WTC11 (cell line): ENCODE data around the gene HK2. TPM values are rescaled to one million over a fixed set of nuclear protein-coding genes. Genes with fewer than 3 reads are reported as not detected.

Experiments used
- ATAC-seq: fragments of 200-7000 bp; cut with Tn5 transposase; 2 replicates; pipeline ENCODE4 v1.10.0; 2021; ENCODE audit warnings: mild to moderate bottlenecking, moderate library complexity
- CTCF ChIA-PET: fragments of 300-600 bp; sonication (Branson Sonifier 250); formaldehyde crosslinking; loops from one replicate; lab custom pipeline; 2021; ENCODE audit warnings: antibody characterized with exemption; lab: Charles Lee
- POLR2A ChIA-PET: fragments of 350-600 bp; sonication (Branson Sonifier 250); formaldehyde crosslinking; loops from one replicate; lab custom pipeline; 2021; ENCODE audit warnings: antibody characterized with exemption; lab: Charles Lee
- DNase-seq: peaks from one replicate; pipeline ENCODE4 v3.0.0; 2021; ENCODE audit warnings: low spot score
- H3K27ac Mint-ChIP-seq: 2 replicates; pipeline ENCODE4 v1.8.0; 2021; ENCODE audit warnings: mixed read lengths
- H3K27me3 Mint-ChIP-seq: 2 replicates; pipeline ENCODE4 v1.8.0; 2021; ENCODE audit warnings: low read depth, mild to moderate bottlenecking, moderate library complexity, mixed read lengths
- H3K36me3 Mint-ChIP-seq: 2 replicates; pipeline ENCODE4 v1.8.0; 2021; ENCODE audit warnings: mixed read lengths
- H3K4me1 Mint-ChIP-seq: 2 replicates; pipeline ENCODE4 v1.8.0; 2022; ENCODE audit warnings: mixed read lengths
- H3K4me3 Mint-ChIP-seq: 2 replicates; pipeline ENCODE4 v1.8.0; 2021; ENCODE audit warnings: mild to moderate bottlenecking, moderate library complexity, mixed read lengths
- H3K9me3 Mint-ChIP-seq: 2 replicates; pipeline ENCODE4 v1.8.0; 2021; ENCODE audit warnings: mixed read lengths
- CREM ChIP-seq: sonication (generic); formaldehyde crosslinking; IDR thresholded peaks from 2 replicates; pipeline ENCODE4 v1.8.1; 2022; ENCODE audit warnings: mild to moderate bottlenecking, missing genetic modification reagents, moderate library complexity
- E2F1 ChIP-seq: sonication (generic); formaldehyde crosslinking; IDR thresholded peaks from 2 replicates; pipeline ENCODE4 v1.8.0; 2022; ENCODE audit warnings: mild to moderate bottlenecking, missing genetic modification reagents
- EMX1 ChIP-seq: fragments of 250-450 bp; sonication (Bioruptor Pico); IDR thresholded peaks from 2 replicates; pipeline ENCODE4 v1.8.0; 2021; ENCODE audit warnings: mild to moderate bottlenecking
- FOXJ3 ChIP-seq: sonication (generic); formaldehyde crosslinking; IDR thresholded peaks from 2 replicates; pipeline ENCODE4 v1.9.0; 2021; ENCODE audit warnings: missing genetic modification reagents, mild to moderate bottlenecking, borderline replicate concordance
- FOXP1 ChIP-seq: sonication (generic); formaldehyde crosslinking; IDR thresholded peaks from 2 replicates; pipeline ENCODE4 v1.8.0; 2022; ENCODE audit warnings: missing genetic modification reagents, mild to moderate bottlenecking, moderate library complexity, borderline replicate concordance
- NFATC4 ChIP-seq: fragments of 250-450 bp; sonication (Bioruptor Pico); IDR thresholded peaks from 2 replicates; pipeline ENCODE4 v1.9.0; 2021; ENCODE audit warnings: mild to moderate bottlenecking
- NFYB ChIP-seq: sonication (generic); formaldehyde crosslinking; conservative IDR thresholded peaks from 2 replicates; pipeline ENCODE4 v1.8.0; 2022; ENCODE audit warnings: low read depth, missing genetic modification reagents
- RORB ChIP-seq: fragments of 250-450 bp; sonication (Bioruptor Pico); IDR thresholded peaks from 2 replicates; pipeline ENCODE4 v1.9.0; 2021; ENCODE audit warnings: mild to moderate bottlenecking
- SOX15 ChIP-seq: fragments of 250-450 bp; sonication (Bioruptor Pico); IDR thresholded peaks from 2 replicates; pipeline ENCODE4 v1.9.0; 2021; ENCODE audit warnings: mild to moderate bottlenecking
- SP1 ChIP-seq: sonication (generic); formaldehyde crosslinking; conservative IDR thresholded peaks from 2 replicates; pipeline ENCODE4 v1.8.1; 2022; ENCODE audit warnings: missing genetic modification reagents
- STAT6 ChIP-seq: sonication (generic); formaldehyde crosslinking; conservative IDR thresholded peaks from 2 replicates; pipeline ENCODE4 v1.8.1; 2023; ENCODE audit warnings: mild to moderate bottlenecking, low read depth, missing genetic modification reagents, moderate library complexity
- ZBTB21 ChIP-seq: sonication (generic); formaldehyde crosslinking; IDR thresholded peaks from 2 replicates; pipeline ENCODE4 v1.8.1; 2023; ENCODE audit warnings: mild to moderate bottlenecking, missing genetic modification reagents, borderline replicate concordance
- ZSCAN18 ChIP-seq: fragments of 250-450 bp; sonication (Bioruptor Pico); IDR thresholded peaks from 2 replicates; pipeline ENCODE4 v2.1.2; 2022; ENCODE audit warnings: mild to moderate bottlenecking, moderate library complexity
- total RNA-seq: library from RNA; stranded (reverse); gene quantifications from 3 replicates; pipeline ENCODE4 v1.2.3, GENCODE V29; 2021
- TF ChIP-seq, protein P1 (sequence below): sonication (generic); formaldehyde crosslinking; IDR thresholded peaks from 2 replicates; pipeline ENCODE4 v1.8.0; 2023; ENCODE audit warnings: missing genetic modification reagents
- TF ChIP-seq, protein P2 (sequence below): sonication (generic); formaldehyde crosslinking; IDR thresholded peaks from 2 replicates; pipeline ENCODE4 v1.8.1; 2022; ENCODE audit warnings: missing genetic modification reagents, borderline replicate concordance
- TF ChIP-seq, protein P3 (sequence below): sonication (generic); formaldehyde crosslinking; IDR thresholded peaks from 2 replicates; pipeline ENCODE4 v1.8.0; 2022; ENCODE audit warnings: mild to moderate bottlenecking, missing genetic modification reagents
- TF ChIP-seq, protein P4 (sequence below): sonication (generic); formaldehyde crosslinking; IDR thresholded peaks from 2 replicates; pipeline ENCODE4 v1.8.0; 2022; ENCODE audit warnings: mild to moderate bottlenecking, missing genetic modification reagents
- TF ChIP-seq, protein P5 (sequence below): sonication (generic); formaldehyde crosslinking; conservative IDR thresholded peaks from 2 replicates; pipeline ENCODE4 v1.8.1; 2022; ENCODE audit warnings: mild to moderate bottlenecking, missing genetic modification reagents
- TF ChIP-seq, protein P6 (sequence below): sonication (generic); formaldehyde crosslinking; IDR thresholded peaks from 2 replicates; pipeline ENCODE4 v1.8.1; 2022; ENCODE audit warnings: low read depth, mild to moderate bottlenecking, moderate library complexity, missing genetic modification reagents, borderline replicate concordance

Gene HK2
- total RNA-seq, 1 experiment from 2014 or later = 61.6 TPM

DNA sequence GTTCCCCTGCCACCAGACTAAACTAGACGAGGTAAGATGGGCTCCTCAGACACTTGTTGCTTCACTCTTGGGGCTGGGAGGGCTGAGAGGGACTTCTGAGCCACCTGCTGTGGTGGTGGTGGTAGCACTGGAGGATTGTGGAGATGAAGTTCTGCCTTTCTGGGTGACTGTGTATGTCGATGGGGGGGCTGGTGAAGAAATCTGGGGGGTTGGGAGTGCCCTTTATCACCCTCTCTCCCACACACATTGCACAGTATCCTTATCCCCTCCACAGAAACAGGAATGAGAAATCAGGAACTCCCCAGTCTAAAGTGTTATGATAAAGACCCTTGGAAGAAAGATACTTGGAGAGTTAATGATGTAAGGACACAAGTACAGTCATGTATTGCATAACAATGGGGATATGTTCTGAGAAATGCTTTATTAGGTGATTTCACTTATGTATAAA is 38.5 kb downstream of the HK2 start (continued):
- TF ChIP-seq, protein P1, sequence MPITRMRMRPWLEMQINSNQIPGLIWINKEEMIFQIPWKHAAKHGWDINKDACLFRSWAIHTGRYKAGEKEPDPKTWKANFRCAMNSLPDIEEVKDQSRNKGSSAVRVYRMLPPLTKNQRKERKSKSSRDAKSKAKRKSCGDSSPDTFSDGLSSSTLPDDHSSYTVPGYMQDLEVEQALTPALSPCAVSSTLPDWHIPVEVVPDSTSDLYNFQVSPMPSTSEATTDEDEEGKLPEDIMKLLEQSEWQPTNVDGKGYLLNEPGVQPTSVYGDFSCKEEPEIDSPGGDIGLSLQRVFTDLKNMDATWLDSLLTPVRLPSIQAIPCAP (CRISPR knock-in tag) = no peak
- TF ChIP-seq, protein P2, sequence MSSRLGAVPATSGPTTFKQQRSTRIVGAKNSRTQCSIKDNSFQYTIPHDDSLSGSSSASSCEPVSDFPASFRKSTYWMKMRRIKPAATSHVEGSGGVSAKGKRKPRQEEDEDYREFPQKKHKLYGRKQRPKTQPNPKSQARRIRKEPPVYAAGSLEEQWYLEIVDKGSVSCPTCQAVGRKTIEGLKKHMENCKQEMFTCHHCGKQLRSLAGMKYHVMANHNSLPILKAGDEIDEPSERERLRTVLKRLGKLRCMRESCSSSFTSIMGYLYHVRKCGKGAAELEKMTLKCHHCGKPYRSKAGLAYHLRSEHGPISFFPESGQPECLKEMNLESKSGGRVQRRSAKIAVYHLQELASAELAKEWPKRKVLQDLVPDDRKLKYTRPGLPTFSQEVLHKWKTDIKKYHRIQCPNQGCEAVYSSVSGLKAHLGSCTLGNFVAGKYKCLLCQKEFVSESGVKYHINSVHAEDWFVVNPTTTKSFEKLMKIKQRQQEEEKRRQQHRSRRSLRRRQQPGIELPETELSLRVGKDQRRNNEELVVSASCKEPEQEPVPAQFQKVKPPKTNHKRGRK (CRISPR knock-in tag) = no peak
- TF ChIP-seq ZSCAN18 (CRISPR knock-in tag) (no peak), E2F1 (CRISPR knock-in tag) (no peak), NFATC4 (CRISPR knock-in tag) (no peak), RORB (no peak), ZBTB21 (CRISPR knock-in tag) (no peak)
- TF ChIP-seq, protein P3, sequence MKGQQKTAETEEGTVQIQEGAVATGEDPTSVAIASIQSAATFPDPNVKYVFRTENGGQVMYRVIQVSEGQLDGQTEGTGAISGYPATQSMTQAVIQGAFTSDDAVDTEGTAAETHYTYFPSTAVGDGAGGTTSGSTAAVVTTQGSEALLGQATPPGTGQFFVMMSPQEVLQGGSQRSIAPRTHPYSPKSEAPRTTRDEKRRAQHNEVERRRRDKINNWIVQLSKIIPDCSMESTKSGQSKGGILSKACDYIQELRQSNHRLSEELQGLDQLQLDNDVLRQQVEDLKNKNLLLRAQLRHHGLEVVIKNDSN (CRISPR knock-in tag) = no peak

GRCh38 chr2:74873012-74873665 is 39.2 kb downstream of the HK2 start:
- H3K9me3 Mint-ChIP-seq = no peaks in the 10 kb centered on the region
- H3K36me3 Mint-ChIP-seq = peaks cover 79% of the 10 kb centered on the region
- no peak overlapping the region for H3K4me3 Mint-ChIP-seq
- CTCF ChIA-PET = no interaction called here
- POLR2A ChIA-PET = no interaction called here
- ATAC-seq (no peak), DNase-seq (no peak)
- H3K4me1 Mint-ChIP-seq = peaks cover 14% of the 10 kb centered on the region
- H3K27me3 Mint-ChIP-seq = no peaks in the 10 kb centered on the region
- H3K27ac Mint-ChIP-seq = no peak overlapping the region; the same call in 1 of the 2 replicates
- no peak for TF ChIP-seq CREM
- TF ChIP-seq FOXP1 (CRISPR knock-in tag) = no peak
- TF ChIP-seq SOX15 (CRISPR knock-in tag) = no peak
- TF ChIP-seq STAT6 = no peak
- TF ChIP-seq, protein P2 (CRISPR knock-in tag) = no peak
- TF ChIP-seq, protein P4, sequence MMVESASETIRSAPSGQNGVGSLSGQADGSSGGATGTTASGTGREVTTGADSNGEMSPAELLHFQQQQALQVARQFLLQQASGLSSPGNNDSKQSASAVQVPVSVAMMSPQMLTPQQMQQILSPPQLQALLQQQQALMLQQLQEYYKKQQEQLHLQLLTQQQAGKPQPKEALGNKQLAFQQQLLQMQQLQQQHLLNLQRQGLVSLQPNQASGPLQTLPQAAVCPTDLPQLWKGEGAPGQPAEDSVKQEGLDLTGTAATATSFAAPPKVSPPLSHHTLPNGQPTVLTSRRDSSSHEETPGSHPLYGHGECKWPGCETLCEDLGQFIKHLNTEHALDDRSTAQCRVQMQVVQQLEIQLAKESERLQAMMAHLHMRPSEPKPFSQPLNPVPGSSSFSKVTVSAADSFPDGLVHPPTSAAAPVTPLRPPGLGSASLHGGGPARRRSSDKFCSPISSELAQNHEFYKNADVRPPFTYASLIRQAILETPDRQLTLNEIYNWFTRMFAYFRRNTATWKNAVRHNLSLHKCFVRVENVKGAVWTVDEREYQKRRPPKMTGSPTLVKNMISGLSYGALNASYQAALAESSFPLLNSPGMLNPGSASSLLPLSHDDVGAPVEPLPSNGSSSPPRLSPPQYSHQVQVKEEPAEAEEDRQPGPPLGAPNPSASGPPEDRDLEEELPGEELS (CRISPR knock-in tag) = no peak
- TF ChIP-seq, protein P5, sequence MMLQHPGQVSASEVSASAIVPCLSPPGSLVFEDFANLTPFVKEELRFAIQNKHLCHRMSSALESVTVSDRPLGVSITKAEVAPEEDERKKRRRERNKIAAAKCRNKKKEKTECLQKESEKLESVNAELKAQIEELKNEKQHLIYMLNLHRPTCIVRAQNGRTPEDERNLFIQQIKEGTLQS (CRISPR knock-in tag) = no peak
- TF ChIP-seq NFATC4 (CRISPR knock-in tag) = no peak
- no peak for TF ChIP-seq NFYB (CRISPR knock-in tag)
- no peak for TF ChIP-seq ZBTB21 (CRISPR knock-in tag)
- TF ChIP-seq SP1 (CRISPR knock-in tag) = no peak
- no peak for TF ChIP-seq FOXJ3 (CRISPR knock-in tag)
- no peak for TF ChIP-seq EMX1 (CRISPR knock-in tag)
- TF ChIP-seq, protein P6, sequence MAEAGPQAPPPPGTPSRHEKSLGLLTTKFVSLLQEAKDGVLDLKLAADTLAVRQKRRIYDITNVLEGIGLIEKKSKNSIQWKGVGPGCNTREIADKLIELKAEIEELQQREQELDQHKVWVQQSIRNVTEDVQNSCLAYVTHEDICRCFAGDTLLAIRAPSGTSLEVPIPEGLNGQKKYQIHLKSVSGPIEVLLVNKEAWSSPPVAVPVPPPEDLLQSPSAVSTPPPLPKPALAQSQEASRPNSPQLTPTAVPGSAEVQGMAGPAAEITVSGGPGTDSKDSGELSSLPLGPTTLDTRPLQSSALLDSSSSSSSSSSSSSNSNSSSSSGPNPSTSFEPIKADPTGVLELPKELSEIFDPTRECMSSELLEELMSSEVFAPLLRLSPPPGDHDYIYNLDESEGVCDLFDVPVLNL = no peak
